Lung (tissue), 12 donors: Measurements from ENCODE around the gene LYRM2. TPM values are rescaled to one million over a fixed set of nuclear protein-coding genes. Genes with fewer than 3 reads are reported as not detected.
"Not testable (repeated sequence)": the region's sequence is repeated elsewhere in the genome, so short reads cannot be mapped to it uniquely, and the experiment has no call there.

Source experiments
- ATAC-seq: fragments of 200-7000 bp; cut with Tn5 transposase; one replicate; pipeline ENCODE4 v1.9.1; 2020; ENCODE audit warnings: moderate number of reproducible peaks; ENCODE audit not compliant: insufficient read depth, low FRiP score
- DNase-seq, 3 donors: peaks; one replicate each; pipeline ENCODE4 v3.0.0-alpha.2; 2013 to 2017
- H3K27ac ChIP-seq, 2 donors: one replicate each; pipeline ENCODE4 v1.5.1; 2013; ENCODE audit warnings: mild to moderate bottlenecking in 2 of 2, moderate library complexity in 2 of 2, control low read depth in 1 of 2, inconsistent platforms in 1 of 2, low read depth in 1 of 2, low read length in 1 of 2
- H3K27me3 ChIP-seq, 3 donors: one replicate each; pipeline ENCODE4 v1.5.1; 2013; ENCODE audit warnings: low read length in 2 of 3; ENCODE audit not compliant: control insufficient read depth in 3 of 3, insufficient read depth in 3 of 3
- H3K36me3 ChIP-seq, 4 donors: one replicate each; pipeline ENCODE4 v1.5.1; 2013; ENCODE audit warnings: low read length in 4 of 4, mild to moderate bottlenecking in 1 of 4, moderate library complexity in 1 of 4; ENCODE audit not compliant: control insufficient read depth in 4 of 4, insufficient read depth in 4 of 4
- H3K4me1 ChIP-seq, 5 donors: one replicate each; pipeline ENCODE4 v1.5.1; 2013; ENCODE audit warnings: low read length in 5 of 5, mild to moderate bottlenecking in 2 of 5, moderate library complexity in 1 of 5; ENCODE audit not compliant: control insufficient read depth in 5 of 5, insufficient read depth in 5 of 5
- H3K4me3 ChIP-seq: one replicate; pipeline ENCODE4 v1.5.1; 2013; ENCODE audit warnings: mild to moderate bottlenecking, control low read depth, moderate library complexity
- H3K9ac ChIP-seq, 2 donors: one replicate each; pipeline ENCODE4 v1.5.1; 2013; ENCODE audit warnings: low read length in 2 of 2, control low read depth in 1 of 2; ENCODE audit not compliant: insufficient read depth in 1 of 2
- H3K9me3 ChIP-seq, 4 donors: one replicate each; pipeline ENCODE4 v1.5.1; 2013; ENCODE audit warnings: low read length in 3 of 4, mild to moderate bottlenecking in 1 of 4, moderate library complexity in 1 of 4; ENCODE audit not compliant: control insufficient read depth in 4 of 4, insufficient read depth in 3 of 4
- CTCF ChIP-seq: IDR thresholded peaks from 2 replicates; pipeline ENCODE4 v1.5.1; 2012; ENCODE audit warnings: mild to moderate bottlenecking; ENCODE audit errors: control extremely low read depth, extremely low read depth
- WGBS, 2 donors: extraction: QIAGEN DNeasy Blood & Tissue Kit; methylation state at CpG; one replicate each; pipeline ENCODE4 v1.1.7; 2013; 5-methylcytosine and 5-hydroxymethylcytosine counted together
- polyA plus RNA-seq, 2 donors: library from polyadenylated mRNA; stranded (reverse); fragments of 200-250 nt; gene quantifications; one replicate each; pipeline ENCODE4 v1.2.1, GENCODE V29; 2013
- total RNA-seq, 2 donors: library from RNA; depleted of rRNA in 1 of 2; stranded (reverse); fragments of >200 nt in 1 of 2; gene quantifications; one replicate each; pipeline ENCODE4 v1.2.1, GENCODE V29; 2014 to 2021
- donor health status: control.
- donor health status: control.
- donor health status: Bipolar disorder and iron deficiency.
- donor health status: healthy.
- donor health status: DM: yes; HTN: yes; CAD: no.

LYRM2 gene
- total and polyA plus RNA-seq, 4 donors = 25.6 to 38.1 (median 27.1) TPM

DNA sequence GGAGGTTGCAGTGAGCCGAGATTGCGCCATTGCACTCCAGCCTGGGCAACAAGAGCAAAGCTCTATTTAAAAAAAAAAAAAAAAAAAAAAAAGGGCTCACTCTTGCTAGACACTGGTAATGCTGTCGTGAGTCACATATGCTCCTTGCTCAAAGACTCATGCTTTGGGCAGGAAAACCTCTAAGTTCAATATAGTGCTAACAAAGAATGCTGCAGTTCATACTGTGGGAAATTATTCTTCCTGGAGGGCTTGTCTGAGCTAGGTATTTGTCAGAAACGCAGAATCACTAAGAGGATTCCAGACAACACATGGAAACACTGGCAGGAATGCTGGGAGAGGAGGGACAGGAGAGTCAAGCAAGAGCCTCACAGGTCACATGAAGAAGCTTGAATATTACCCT, 2.3 kb upstream of the LYRM2 start:
- DNase-seq (no peak), ATAC-seq (no peak)
- TF ChIP-seq CTCF = no peak
- WGBS, 2 donors = 94 to 96% methylated on average over 4 of the region's 4 CpGs
- H3K36me3 ChIP-seq = peaks cover 9 to 37% (median 14%) of the 10 kb centered on the region in 4 donors
- H3K9me3 ChIP-seq = no peaks in the 10 kb centered on the region
- H3K4me3 ChIP-seq = no peak overlapping the region
- H3K9ac ChIP-seq = no peak overlapping the region
- no peak overlapping the region for H3K27ac ChIP-seq
- H3K4me1 ChIP-seq = peaks cover 0 to 13% (median 3%) of the 10 kb centered on the region in 5 donors
- no peaks in the 10 kb centered on the region for H3K27me3 ChIP-seq

- Histone ChIP-seq H3K36me3 (peaks cover 2 to 23% (median 6%) of the 10 kb centered on the region in 4 donors), H3K4me1 (peaks cover 0 to 13% (median 3%) of the 10 kb centered on the region in 5 donors), H3K27me3 (no peaks in the 10 kb centered on the region), H3K4me3 (peak overlapping the region; percentile 84), H3K27ac (peak overlapping the region; percentile 94 to 96), H3K9me3 (no peaks in the 10 kb centered on the region), H3K9ac (peak overlapping the region; percentile 20 to 61)
- DNase-seq = peak in 1 of 3 donors; percentile 3
- no peak for TF ChIP-seq CTCF
- ATAC-seq = no peak
- WGBS, 2 donors = 15 to 24% methylated on average over 7 of the region's 7 CpGs
Measured at GRCh38 chr6:89637960-89638319, 607 bp downstream of the LYRM2 start.

- H3K9ac ChIP-seq, H3K9me3 ChIP-seq, H3K27ac ChIP-seq, H3K27me3 ChIP-seq, ATAC-seq, DNase-seq, H3K4me3 ChIP-seq: not testable (repeated sequence)
- WGBS, 2 donors = 93 to 97% methylated on average over 3 of the region's 3 CpGs
- H3K36me3 ChIP-seq = peaks cover 2 to 18% (median 6%) of the 10 kb centered on the region in 4 donors
- H3K4me1 ChIP-seq = peaks cover 0 to 13% (median 3%) of the 10 kb centered on the region in 5 donors
Measured at GRCh38 chr6:89636412-89636811, 2.1 kb downstream of the LYRM2 start.

DNA sequence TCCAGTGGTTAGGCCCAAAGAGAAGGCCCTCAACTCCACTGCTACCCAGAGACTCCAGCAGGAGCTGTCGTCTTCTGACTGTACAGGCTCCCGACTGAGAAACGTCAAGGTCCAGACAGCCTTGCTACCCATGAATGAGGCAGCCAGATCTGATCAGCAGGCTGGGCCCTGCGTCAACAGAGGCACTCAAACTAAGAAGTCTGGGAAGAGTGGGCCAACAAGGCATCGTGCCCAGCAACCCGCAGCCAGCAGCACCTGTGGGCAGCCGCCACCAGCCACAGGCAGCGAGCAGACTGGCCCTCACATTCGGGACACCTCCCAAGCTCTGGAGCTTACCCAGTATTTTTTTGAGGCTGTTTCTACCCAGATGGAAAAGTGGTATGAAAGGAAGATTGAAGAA, 8.1 kb downstream of the LYRM2 start:
- Histone ChIP-seq H3K27me3 (no peaks in the 10 kb centered on the region), H3K36me3 (peaks cover 0 to 20% (median 12%) of the 10 kb centered on the region in 4 donors), H3K9ac (no peak overlapping the region), H3K4me1 (peaks cover 0 to 1% (median 0%) of the 10 kb centered on the region in 5 donors), H3K27ac (no peak overlapping the region), H3K9me3 (no peaks in the 10 kb centered on the region), H3K4me3 (no peak overlapping the region)
- TF ChIP-seq CTCF = no peak
- ATAC-seq (no peak), DNase-seq (no peak)
- 85 to 97% methylated on average over 9 of the region's 9 CpGs for WGBS, 2 donors
